ENCODE measurements around the gene DNAJB4.
"Not testable (repeated sequence)": the region's sequence is repeated elsewhere in the genome, so short reads cannot be mapped to it uniquely, and the experiment has no call there.

DNAJB4 gene

DNA sequence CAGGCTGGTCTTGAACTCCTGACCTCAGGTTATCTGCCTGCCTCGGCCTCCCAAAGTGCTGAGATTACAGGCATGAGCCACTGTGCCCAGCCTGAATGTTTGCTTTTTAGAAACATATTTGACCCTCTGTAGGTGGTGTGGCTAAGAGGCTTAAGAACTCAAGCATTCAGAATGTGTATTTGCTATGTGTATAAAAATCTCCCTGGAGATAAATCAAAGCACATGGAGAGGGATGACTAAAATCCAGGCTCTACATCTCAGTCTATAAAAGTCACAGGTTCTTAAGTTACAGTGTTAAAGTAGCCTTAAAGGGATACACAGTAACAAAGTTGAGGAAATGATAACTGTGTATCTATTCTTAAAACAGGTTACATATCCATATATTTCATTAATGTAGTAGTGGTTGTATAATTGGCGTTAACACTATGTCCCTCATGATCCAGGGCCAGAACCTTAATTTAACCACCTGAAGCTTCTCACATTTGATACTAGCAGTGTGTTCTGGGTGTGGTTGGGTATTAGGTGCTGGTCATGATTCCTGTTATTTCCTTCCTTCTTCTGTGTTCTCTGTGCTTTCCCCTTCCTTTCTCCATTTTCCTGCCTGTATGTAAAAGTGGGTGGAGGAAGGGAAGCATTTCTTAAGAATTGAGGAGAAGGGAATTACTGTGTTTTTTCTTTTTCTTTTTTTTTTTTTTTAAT, 57.2 kb downstream of the DNAJB4 start:
- no peak for DNase-seq (ENCODE audit: low read depth in 2 of 2, low spot score in 1 of 2)

DNA sequence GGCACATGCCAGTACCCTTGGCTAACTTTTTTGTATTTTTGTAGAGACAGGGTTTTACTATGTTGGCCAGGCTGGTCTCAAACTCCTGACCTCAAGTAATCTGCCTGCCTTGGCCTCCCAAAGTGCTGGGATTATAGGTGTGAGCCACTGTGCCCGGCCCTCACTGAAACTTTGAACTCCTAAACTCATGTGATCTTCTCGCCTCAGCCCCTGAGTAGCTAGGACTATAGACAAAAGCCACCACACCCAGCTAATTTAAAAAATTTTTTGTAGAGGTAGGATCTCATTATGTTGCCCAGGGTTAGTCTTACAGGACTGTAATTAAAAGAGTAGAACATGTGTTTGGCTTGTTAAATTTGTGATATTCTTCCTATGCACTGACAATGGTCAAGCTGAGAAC, 60.1 kb downstream of the DNAJB4 start:
- DNase-seq (ENCODE audit: low read depth in 2 of 2, low spot score in 1 of 2) = not testable (repeated sequence)

Measured in stimulated activated CD8-positive, alpha-beta memory T cell treated with anti-CD3 and anti-CD28 coated beads, Interleukin-4, amount 100 ng/mL, for 1 hour (primary cell).